Upper lobe of left lung (tissue), 4 donors: ENCODE measurements around the gene ALDOB.

Experiments
- CTCF ChIP-seq, 6 experiments: fragments of 450-650 bp in 4 of 6; fragments of 200-600 bp in 2 of 6; sonication (generic) in 2 of 6; IDR thresholded peaks; one replicate each; pipeline ENCODE4 v1.5.1; 2016 to 2019; ENCODE audit warnings: antibody characterized with exemption in 6 of 6
- POLR2AphosphoS5 ChIP-seq, 2 donors: sonication (generic); formaldehyde crosslinking; IDR thresholded peaks; one replicate each; pipeline ENCODE4 v1.5.1; 2017; ENCODE audit warnings: antibody characterized with exemption in 2 of 2

GRCh38 chr9:101463397-101463796 lies 27.8 kb upstream of the ALDOB start:
- TF ChIP-seq CTCF (IDR thresholded peaks at IDR 0.05) (no peak), POLR2AphosphoS5 (IDR thresholded peaks at IDR 0.05) (no peak)
